NCI-H345 treated with DMSO at 0.1 percent for 48 hours (cell line): Measurements from ENCODE around the gene INTS6.

Source experiments
- DNase-seq: peaks from one replicate; lab custom pipeline; 2025; ENCODE audit not compliant: unreplicated experiment; lab: John Stamatoyannopoulos, UW

INTS6 gene, protein sequence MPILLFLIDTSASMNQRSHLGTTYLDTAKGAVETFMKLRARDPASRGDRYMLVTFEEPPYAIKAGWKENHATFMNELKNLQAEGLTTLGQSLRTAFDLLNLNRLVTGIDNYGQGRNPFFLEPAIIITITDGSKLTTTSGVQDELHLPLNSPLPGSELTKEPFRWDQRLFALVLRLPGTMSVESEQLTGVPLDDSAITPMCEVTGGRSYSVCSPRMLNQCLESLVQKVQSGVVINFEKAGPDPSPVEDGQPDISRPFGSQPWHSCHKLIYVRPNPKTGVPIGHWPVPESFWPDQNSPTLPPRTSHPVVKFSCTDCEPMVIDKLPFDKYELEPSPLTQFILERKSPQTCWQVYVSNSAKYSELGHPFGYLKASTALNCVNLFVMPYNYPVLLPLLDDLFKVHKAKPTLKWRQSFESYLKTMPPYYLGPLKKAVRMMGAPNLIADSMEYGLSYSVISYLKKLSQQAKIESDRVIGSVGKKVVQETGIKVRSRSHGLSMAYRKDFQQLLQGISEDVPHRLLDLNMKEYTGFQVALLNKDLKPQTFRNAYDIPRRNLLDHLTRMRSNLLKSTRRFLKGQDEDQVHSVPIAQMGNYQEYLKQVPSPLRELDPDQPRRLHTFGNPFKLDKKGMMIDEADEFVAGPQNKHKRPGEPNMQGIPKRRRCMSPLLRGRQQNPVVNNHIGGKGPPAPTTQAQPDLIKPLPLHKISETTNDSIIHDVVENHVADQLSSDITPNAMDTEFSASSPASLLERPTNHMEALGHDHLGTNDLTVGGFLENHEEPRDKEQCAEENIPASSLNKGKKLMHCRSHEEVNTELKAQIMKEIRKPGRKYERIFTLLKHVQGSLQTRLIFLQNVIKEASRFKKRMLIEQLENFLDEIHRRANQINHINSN

DNA sequence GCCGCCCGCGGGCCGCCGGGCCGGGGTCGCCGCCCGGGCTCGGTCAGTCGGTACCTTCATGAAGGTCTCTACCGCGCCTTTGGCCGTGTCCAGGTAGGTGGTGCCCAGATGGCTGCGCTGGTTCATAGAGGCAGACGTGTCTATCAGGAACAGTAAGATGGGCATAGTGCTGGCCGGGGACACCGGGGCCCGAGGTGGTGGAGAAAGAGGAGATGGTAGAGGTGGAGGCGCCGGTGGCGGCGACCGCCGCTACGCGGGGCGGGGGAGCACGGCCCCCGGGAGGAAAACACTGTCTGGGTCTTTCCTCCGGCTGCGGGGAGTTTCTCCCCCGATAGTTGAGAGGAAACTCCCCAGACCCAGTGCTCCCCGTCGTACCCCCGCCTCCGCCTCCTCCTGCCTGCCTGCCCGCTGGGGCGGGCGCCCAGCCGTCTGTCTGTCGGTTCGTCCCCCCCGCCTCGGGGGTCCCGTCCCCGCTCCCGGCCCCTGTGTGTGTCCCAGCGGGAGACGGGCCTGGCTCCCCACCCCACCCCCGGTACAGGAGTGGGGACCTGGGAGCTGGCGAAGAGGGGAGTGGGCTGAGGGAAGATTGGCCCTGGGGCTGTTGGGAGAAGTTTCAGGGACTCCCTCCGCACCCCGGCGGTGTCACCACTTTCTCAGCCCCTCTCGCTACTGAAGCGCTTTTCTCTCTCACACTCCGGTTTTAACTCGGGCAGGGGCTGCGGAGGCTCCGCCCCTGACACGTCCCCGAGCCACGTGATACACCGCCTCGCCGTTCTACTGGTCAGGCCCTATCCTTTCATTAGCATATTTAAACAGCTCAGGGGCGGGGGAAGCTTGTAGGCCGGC lies at the start of gene INTS6:
INTS6 (minus strand) TSS at position 676 of the 846 bp plus-strand sequence; CDS start at position 165, 511 bp downstream.
- peak; percentile 95 for DNase-seq

DNA sequence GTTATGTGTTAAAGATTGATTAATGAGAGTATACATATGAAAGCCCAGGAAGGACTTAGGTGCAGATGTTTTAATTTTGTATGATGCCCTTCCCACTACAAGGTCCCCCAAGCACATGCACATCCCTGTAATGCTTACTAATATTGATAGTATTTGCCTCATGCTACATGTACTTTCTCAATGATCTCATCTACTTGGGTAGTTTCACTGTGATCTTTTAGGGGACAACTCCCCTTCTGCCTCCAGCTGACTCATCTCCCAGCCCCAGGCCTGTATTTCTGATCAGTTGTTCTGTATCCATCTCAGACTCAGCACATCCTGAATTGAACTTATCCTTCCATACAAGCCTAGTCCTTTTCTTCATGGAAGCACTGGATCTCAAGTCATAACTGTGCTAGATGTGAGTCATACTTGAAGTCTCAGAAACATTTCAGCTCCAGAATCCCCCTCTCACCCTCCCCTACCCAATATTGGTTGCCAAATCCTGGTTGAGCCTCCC lies 49.4 kb upstream of the INTS6 start:
- DNase-seq = no peak

DNA sequence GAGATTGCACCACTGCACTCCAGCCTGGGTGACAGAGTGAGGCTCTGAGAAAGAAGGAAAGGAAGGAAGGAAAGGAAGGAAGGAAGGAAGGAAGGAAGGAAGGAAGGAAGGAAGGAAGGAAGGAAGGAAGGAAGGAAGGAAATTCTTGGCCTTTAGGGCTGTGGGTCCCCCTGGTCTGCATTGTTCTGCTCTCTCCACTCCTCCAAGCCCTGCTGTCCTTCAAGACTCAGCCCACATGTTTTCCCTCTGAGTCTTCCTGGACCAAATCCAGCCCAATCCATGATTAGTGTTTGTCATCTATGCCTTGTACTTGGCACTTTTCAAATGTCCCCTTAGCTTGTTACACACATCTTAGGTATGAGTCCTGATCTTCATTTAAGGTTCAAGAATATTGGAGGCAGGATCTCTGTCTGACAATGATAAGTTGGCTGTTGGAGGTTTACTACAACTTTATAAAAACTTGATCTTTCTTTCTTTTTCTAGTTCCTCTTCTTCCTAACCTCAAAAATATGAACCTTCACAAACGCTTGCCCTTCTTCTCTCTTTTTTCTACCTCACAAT lies 48.8 kb upstream of the INTS6 start:
- DNase-seq = no peak

DNA sequence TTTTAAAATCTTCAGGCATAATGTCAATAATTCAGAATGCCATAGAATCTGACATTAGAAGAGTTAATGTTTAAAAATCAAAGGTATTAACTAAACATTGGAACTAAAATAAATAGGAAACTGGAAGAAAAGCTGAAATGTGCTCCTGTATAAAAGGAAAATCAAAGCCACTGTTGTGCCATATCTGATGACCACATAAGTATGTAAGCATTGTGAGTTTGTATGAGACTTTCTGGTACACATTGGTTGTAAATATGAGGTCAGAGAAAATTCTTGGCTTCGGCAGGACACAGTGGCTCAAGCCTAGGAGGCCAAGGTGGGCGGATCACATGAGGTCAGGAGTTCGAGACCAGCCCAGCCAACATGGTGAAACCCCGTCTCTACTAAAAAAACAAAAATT lies 48.3 kb upstream of the INTS6 start:
- DNase-seq = no peak

DNA sequence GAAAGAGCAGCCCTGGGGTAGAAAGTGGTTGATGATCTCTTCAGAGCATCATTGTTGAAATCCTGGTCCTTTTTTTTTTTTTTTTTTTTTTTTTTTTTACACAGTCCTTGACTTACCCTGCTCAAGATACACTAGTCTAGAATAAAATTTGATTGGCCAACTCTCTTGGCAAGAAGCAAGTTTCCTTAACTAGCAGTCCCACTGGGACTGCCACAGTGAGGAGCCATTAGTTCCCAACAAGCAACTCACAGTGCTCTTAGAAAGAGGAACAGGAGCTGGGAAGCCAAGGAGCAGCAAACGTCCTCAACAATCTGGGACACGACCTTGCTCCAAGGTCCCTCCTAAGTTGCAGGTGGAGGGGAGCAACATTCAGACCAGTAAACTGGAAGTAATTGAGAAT lies 47.9 kb upstream of the INTS6 start:
- DNase-seq = no peak

DNA sequence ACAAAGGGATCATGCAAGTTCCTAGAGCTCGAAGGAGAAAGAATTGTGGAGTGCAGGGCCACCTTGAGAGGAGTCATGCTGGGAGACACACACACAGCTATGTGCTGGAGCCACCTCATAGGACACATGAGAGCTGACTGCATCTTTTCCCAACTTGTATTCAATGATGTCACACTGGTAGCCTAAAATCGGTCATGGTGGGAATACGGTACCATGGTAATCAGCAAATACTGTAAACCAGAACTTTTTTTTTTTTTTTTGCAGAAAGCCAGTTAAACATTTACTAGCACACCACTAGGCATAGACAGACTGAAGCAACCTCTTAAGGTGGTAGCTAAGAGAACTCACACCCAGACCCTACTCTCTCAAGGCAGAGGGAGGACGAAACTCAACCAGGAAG lies 47.0 kb upstream of the INTS6 start:
- no peak for DNase-seq

DNA sequence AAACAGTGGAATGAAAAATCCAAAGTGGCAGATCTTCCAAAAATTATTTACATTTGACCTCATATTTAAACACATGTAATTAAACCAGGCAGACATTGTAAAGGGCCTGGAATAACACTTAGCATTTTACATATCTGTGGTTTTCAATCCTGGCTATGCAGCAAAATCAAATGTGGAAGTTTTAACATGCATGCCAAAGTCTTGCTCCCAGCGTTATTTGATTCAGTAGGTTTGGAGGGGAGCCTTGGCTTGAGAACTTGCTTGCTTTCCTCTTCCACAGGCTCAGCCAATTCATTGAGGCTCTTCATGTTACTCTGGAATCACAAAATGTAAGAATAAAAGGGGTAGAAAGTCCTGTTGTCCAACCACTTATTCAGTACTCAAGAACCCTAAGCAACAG lies 42.5 kb upstream of the INTS6 start:
- no peak for DNase-seq

DNA sequence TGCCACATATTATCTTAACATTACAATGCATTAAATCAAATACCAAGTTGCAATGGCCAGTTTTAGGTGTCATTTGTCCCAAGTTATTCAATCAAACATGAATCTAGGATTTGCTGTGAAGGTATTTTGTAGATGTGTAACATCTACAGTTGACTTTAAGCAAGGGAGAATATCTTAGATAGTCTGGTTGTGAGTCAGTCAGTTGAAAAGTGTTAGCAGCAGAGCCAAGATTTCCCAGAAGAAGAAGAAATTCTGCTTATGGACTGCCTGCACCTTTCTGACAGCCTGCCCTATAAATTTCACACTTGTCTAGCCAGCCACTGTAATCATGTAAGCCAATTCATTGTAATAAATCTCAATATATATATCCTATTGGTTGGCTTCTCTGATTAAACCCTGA lies 41.3 kb upstream of the INTS6 start:
- no peak for DNase-seq

DNA sequence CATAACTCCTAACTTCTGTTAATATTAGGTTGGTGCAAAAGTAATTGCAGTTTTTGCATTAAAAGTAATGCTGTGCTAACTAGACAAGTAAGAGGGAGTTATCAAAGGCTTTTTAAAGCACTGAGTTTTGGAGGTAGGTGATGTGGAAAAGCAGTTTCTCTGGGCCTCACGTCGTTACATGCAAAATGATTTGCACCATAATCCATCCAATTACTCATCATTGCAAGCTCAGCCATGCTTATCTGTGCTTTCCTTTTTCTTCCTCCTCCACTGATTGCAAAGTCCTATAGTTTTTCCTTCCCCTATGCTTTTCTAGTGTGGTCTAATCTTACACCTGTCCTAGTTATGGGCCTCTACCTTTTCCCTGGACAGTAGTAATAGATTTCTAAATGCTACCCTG lies 35.4 kb upstream of the INTS6 start:
- no peak for DNase-seq

DNA sequence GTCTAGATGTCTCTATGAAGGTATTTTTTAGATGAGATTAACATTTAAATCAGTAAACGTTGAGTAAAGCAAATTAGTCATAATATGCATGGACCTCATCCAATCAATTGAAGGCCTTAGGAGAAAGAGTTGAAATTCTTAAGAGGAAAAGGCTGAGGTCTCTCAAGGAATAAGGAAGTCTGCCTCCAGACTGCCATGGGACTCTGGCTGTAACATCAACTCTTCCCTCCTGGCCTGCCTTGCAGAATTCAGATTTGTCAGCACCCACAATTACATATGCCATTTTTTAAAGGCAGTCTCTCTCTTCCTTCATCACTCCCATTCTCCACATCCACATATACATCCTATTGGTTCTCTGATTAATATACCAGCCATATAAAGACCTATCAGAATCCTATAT lies 28.8 kb upstream of the INTS6 start:
- no peak for DNase-seq

DNA sequence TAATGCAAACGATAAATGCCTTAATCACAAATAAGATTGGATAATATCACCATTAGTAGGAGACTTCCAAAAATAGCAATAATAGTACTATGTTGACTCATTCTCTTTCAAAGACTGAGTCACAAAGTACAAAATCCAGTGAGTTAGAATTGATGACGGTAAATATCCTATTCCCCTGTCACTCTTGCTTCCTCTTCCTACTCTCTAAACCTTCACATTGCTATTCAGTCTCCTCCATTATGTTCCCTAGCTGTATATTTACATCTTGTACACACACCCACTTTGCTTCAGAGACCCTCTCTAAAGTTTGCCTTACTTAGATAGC lies 26.3 kb upstream of the INTS6 start:
- no peak for DNase-seq

DNA sequence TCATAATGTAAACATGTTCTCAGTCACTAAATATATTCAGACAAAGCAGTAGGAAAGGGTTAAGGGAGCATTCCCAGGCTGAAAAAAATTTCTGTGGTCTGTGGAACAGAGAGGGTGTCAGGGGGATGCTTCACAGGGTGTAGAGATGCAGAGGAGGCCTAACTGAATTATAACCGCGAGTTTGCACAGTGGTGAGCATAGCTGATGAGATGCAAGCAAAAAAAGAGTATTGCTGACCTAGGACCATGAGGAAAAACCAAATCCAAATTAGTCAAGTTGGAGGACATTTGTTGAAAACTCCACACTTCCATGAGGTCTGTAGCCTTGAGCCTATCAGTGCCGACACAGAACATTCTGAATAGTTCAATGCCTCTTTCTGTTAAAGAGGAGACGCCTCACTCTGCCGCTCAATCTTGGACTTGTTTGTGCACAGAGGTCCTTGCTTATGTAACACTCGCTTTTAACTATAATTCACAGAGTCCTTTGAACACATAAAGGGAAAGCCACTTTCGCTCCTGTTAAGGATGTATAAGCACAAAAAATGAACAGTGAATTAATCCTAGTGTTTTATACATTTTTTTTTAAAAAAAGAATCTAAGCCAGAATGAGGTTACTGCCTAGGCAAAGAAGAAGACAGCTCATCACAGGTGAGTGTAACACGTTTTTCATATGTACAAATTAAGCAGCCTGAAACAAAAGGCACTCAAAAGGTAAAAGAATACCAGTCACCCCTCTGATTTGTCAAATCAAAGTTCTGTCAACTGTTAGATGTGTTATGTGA lies 25.8 kb upstream of the INTS6 start:
- no peak for DNase-seq

DNA sequence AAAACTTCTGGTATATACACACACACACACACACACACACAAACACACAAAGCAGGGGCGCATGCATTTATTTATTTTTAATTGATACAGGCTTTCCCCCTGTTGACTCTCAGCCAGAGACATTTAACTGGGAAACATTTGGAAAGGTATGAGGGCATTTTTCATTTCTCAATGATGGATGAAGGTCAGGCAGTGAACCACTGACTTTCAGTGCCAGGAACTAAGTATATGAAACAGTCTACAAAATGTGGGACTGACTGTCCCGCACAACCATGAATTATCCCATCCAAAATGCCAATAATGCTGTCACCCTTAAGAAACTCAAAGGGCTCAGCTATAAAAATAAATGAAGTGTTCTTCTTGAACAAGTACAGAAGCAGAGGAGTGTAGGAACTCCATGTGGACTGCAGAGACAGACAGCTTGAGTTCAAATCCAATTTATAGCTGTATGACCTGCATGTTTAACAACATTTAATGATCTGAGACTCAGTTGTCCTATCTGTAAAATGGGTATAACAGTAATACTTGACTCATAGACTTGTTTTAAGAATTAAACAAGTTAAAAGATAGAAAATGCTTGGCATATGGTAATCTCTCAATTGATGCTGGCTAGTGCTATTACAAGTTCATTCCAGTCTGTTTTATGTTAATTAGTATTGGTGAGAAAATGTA lies 25.0 kb upstream of the INTS6 start:
- no peak for DNase-seq

DNA sequence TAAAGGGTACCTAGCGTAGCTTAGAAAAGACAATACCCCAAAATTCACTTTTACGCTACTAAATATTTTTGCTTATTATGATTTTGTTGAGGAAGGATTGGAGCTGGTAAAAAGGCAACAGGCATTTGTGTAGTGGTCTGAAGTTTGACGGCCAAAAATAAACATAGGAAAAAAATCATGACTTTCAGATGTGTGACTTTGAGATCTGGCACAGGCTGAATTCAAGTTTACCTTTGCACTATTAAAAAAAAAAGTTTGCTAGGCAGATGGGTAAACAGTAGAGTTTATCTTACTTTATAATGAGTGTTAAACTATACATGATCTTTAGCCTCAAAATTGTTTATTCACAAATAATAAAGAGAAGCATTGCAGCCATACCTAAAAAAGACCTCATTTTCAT lies 24.3 kb upstream of the INTS6 start:
- no peak for DNase-seq

DNA sequence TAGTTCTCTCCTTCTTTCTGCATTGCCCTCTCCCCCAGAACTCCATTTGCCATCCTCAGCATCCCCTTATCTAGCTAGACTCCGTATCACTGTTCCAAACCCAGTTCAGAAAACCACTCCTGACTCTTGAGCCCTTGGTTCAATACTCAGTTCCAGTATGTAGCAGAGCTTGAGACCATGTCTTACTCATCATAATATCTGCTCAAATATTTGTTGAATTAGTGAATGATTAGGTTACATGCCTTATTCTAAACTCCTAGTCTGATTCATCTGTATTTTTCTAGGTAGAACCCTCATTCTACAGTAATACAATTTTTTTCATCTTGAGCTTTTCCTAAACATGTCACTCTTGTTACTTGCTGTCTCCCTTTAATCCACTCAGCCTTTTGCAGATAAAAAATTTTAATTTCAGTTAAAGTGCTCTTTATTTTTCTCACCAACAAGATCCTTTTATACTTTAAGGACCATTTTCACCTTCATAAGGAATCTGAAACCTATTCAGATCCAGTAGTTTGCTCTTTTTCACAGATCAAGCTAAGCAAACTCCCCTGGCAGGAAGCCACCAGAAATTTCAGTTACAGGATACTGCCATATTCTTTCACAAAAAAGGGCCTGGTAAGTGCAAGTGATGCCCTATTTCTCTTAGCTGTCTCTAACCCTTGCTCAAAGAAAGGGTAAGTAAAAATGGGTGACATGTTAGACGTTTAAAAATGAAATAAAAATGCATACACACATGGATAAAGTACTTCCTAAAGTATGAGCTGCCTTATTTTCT lies 23.1 kb upstream of the INTS6 start:
- no peak for DNase-seq

DNA sequence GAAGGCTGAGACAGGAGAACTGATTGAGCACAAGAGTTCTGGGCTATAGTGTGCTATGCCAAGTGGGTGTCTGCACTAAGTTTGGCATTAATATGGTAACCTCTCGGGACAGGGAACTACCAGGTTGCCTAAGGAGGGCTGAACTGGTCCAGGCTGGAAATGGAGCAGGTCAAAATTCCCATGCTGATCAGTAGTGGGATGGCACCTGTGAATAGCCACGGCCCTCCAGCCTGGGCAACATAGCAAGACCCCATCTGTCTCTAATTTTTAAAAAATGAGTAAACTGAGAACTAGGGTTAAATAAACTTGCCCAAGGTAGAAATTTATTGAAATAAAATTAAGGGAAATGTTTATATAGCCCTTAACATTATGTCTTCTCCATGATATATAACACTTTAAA lies 17.0 kb upstream of the INTS6 start:
- no peak for DNase-seq

DNA sequence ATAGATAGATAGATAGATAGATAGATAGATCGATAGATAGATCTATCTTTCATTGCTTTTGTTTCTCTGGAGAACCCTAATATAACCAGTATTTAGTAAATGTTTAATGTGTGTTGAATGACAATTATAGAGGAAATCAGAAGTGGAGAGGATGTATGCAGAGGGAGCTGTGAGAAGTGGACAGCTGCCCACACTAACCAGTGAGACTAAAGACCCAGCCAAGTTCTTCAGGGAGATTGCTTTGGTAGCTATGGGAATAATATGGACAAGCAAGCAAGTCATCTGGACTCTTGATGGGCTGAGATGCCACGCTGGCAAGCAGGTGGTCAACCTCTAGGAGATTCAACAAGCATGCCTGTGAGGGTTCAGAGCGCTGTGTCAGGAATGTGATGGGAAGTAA lies 14.9 kb upstream of the INTS6 start:
- no peak for DNase-seq

DNA sequence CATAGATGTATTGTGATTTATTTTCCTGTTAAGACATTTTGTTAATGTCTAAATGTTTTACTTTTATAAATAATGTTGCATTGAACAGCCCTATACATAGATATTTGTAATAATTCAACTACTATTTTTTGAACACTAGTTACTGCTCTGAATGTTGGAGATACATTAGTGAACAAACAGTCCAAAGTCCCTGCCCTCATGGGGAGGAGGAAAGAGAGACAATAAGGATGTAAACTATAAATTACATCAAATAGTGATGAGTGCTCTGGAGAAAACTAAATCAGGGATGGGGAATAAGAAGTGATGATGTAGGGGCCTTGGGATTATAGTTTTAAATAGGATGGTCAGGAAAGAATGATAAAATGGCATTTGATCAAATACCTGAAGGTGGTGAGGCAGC lies 12.3 kb upstream of the INTS6 start:
- DNase-seq = no peak
